ENCODE results near the gene RNF169.

DNA sequence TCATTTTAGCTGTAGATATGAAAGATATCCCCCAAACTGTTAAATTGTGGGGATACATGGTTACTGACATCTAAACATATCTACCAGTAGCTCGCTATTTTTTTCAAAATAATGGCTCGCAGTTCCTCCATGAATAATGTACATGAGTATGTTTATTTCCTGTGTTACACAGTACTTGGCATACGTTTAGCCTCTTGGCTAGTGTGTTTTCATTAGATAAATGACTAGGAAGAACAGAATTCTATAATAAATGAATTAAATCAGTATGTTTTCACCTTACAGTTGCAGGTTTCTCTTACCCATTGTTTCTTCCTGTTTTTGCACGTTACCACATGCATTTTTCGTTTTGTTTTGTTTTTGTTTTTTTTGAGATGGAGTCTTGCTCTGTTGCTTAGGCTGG, 21.8 kb downstream of the RNF169 start:
- TF ChIP-seq, protein P1, sequence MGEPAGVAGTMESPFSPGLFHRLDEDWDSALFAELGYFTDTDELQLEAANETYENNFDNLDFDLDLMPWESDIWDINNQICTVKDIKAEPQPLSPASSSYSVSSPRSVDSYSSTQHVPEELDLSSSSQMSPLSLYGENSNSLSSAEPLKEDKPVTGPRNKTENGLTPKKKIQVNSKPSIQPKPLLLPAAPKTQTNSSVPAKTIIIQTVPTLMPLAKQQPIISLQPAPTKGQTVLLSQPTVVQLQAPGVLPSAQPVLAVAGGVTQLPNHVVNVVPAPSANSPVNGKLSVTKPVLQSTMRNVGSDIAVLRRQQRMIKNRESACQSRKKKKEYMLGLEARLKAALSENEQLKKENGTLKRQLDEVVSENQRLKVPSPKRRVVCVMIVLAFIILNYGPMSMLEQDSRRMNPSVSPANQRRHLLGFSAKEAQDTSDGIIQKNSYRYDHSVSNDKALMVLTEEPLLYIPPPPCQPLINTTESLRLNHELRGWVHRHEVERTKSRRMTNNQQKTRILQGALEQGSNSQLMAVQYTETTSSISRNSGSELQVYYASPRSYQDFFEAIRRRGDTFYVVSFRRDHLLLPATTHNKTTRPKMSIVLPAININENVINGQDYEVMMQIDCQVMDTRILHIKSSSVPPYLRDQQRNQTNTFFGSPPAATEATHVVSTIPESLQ (CRISPR knock-in tag; IDR thresholded peaks at IDR 0.05) = no peak
- TF ChIP-seq, protein P2, sequence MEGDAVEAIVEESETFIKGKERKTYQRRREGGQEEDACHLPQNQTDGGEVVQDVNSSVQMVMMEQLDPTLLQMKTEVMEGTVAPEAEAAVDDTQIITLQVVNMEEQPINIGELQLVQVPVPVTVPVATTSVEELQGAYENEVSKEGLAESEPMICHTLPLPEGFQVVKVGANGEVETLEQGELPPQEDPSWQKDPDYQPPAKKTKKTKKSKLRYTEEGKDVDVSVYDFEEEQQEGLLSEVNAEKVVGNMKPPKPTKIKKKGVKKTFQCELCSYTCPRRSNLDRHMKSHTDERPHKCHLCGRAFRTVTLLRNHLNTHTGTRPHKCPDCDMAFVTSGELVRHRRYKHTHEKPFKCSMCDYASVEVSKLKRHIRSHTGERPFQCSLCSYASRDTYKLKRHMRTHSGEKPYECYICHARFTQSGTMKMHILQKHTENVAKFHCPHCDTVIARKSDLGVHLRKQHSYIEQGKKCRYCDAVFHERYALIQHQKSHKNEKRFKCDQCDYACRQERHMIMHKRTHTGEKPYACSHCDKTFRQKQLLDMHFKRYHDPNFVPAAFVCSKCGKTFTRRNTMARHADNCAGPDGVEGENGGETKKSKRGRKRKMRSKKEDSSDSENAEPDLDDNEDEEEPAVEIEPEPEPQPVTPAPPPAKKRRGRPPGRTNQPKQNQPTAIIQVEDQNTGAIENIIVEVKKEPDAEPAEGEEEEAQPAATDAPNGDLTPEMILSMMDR (IDR thresholded peaks at IDR 0.05 in 2 of 3, conservative IDR thresholded peaks at IDR 0.05 in 1 of 3; ENCODE audit: insufficient read depth in 2 of 3, low read depth in 1 of 3, low read length in 3 of 3) = no peak
- TF ChIP-seq EP300 (IDR thresholded peaks at IDR 0.05; ENCODE audit: low read length) (no peak), HNRNPUL1 (IDR thresholded peaks at IDR 0.05; ENCODE audit: low read length) (no peak), ZNF140 (CRISPR knock-in tag; IDR thresholded peaks at IDR 0.05) (no peak)

Measured in K562 (cell line).